LNCAP (cell line): ENCODE data around the gene DUSP22.

Source experiments
- TF ChIP-seq, protein P1 (sequence below): fragments of 450-650 bp; IDR thresholded peaks from 2 replicates; pipeline ENCODE4 v1.5.1; 2017; ENCODE audit warnings: mild to moderate bottlenecking

DUSP22 gene

DNA sequence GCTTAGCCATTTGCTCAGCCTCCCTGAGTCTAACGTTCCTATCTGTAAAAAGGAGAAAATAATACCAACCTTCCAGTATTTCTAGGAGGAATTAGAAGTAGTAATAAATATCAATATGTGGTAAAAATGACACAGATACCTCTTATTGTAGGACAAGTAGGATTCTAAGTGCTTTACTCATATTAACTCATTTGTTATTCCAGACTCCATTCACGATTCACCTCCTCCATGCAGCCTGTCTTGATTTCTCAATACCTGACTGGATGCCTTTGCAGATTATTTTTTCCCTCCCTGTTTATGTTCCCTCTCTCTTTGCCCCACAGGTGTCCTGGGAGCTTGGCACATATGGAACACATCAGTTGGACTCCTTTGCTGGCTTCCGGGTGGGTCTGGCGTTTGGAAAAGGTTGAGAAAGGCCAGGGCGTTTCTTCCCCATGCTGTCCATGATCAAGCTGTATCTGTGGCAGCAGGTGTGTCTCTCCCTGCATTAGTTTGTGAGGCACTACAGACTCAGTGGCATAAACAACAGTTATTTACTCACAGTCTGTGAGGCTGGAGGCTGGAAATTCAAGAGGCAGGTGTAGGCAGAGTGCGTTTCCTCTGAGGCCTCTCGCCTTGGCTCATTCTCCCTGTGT lies 10.7 kb upstream of the DUSP22 start:
- TF ChIP-seq, protein P1, sequence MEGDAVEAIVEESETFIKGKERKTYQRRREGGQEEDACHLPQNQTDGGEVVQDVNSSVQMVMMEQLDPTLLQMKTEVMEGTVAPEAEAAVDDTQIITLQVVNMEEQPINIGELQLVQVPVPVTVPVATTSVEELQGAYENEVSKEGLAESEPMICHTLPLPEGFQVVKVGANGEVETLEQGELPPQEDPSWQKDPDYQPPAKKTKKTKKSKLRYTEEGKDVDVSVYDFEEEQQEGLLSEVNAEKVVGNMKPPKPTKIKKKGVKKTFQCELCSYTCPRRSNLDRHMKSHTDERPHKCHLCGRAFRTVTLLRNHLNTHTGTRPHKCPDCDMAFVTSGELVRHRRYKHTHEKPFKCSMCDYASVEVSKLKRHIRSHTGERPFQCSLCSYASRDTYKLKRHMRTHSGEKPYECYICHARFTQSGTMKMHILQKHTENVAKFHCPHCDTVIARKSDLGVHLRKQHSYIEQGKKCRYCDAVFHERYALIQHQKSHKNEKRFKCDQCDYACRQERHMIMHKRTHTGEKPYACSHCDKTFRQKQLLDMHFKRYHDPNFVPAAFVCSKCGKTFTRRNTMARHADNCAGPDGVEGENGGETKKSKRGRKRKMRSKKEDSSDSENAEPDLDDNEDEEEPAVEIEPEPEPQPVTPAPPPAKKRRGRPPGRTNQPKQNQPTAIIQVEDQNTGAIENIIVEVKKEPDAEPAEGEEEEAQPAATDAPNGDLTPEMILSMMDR: no peak

DNA sequence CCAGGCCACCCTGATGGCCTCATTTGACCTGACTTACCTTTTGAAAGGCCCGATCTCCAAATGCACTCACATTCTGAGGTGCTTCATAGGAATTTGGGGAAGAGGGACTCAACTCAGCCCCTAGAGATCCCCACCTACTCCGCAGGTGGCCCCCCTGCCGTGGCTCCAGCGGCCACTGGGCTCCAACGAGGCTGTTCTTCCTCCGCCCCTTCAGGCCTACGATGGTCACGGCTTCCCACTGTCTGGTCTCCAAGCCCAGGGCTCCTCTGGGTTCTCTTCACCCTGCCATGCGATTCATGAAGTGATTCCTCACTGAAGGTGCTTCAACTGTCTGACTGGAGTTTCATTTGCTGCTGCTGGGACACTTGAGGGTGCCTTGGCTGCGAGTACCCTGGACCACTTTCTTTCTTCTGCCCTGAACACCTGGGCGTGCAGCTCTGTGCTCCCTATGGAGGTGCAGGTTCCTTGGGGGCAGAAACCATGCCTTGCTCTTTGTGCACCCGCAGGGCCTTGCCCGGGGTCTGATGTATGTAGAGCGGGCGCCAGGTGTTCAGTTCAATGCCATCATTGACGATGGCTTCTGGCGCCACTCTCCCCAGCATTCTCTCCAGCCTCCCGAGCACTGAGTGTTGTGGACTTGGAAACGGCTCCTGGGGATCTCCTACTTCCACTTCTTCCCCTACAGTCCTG lies 10.0 kb upstream of the DUSP22 start:
- TF ChIP-seq, protein P1: no peak

DNA sequence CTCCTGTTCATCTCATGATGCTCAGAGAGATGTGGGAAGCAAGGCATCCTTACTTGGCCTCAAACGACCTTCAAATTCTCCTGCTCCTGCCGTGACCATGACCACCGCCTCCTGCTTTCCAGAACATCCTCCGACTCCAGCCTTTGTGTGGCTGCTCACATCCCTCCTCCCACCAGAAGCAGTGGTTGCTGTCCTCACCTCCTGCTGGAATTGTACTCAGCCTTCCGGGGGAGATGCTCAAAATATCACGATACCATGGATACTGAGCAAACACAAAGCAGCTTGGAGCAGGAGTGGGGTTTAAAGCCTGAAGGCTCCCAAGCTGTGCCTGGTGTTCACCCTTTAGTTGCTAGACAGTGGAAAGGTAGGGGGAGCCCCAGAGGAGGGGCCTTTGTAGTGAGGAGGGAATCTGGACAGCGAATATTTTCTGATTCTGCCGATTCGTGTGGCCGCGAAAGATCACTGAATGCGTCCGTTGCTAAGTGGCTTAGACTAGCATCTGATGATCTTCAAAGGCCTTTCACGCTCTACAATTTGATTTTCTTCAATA lies 9.3 kb upstream of the DUSP22 start:
- TF ChIP-seq, protein P1: no peak

DNA sequence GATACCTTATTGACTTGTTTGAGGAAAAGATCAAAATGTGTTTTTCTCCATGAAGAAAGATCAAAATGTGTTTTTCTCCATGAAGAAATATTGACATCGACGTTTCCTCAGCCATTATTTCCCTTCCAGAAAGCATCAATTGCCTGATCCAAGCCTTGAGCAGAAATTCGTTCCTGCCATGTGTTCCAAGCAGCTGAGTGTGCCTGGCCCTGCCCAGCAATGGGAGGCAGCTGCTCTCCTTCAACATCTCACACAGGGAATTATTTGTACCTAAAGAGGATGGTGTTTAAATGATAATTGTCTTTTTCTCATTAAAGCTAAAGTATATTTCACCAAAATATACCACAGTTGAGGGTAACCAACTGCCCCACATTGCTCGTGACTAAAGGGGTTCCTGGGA lies 7.8 kb upstream of the DUSP22 start:
- TF ChIP-seq, protein P1: no peak

DNA sequence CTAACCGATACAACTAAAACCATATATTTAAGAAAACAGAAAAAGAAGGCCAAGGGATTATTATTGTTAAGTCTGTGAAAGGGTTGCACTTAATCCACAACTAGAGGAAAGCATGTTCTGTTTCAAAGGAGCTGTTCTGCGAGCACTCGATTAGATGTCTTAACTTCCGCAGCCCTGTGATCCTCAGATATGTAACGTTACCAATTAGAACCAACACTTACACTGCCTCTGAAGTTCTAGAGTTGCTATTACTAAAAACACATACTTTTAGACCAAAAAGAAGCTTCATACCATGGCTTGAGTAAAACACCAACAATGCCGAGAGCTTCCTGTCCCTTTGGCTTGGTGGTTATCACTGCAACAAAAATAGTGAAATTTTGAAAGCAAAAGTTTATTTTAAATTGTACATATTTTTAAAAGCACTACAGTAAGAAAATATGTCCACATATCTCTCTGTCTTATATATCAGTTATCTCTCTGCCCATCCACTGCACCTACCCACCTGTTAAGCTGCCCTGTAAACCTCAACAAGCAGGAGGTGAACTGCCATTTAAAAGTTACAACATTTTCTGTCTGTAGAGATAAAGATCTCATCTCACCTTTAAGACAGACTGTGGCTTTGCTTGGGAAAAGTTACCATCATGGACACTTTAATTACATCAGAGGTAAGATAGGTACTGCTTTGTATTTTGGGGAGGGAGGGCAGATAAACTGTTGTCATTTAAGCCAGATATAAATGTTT lies 7.1 kb upstream of the DUSP22 start:
- TF ChIP-seq, protein P1: no peak

DNA sequence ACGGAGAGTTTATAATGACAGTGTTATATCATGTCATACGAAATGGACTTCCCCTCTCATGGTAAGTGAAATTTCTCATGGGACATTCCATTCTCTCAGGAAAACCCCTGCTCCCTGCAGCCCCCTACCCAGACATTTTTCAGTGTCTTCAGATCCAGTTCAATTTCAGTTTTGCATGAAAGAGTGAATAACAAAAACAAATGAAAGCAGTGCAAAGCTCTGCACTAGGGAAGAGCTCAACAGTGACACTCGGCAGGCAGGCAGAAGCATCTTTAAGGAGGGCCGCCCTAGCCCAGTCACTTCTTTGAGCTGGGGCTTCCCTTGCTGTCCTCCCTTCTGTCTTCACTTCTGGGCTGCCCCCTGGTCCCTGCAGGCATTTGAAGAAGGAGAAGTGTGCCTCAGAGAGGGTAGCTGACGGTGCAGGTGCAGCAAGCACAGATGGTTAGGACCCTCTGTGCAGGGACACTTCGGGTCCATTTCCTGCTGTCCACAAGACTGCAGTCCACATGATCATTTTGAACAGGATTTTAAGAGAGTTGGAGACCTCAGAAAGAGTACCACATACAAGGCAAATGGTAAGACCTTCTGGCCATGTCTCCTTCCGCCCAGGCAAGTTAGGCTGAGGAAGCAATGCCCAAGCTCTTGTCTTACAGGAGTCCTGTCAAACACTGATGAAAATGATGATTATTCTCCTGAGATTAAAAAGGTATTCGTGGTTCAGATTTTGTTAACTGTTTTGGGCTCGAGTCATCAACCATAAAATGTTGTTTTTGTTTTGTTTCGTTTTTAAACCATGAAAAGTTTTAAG lies 5.4 kb upstream of the DUSP22 start:
- TF ChIP-seq, protein P1: no peak

DNA sequence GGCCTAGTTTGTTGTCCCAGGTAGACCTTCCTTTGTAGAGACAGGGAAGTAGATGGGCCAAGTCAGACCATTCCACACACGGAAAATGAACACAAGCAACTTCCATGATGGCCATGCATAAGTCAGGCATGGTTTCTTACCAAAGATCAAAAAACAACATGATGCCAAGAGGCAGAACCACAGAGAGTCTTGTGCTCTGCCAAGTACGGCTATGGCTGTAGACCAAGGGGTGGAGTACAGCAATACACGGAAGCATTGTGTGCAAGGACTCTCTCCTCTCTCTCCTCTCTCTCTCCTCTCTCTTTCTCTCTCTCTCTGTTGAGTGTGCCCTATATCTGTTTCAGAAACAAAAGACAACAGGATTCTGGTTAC lies 4.8 kb upstream of the DUSP22 start:
- TF ChIP-seq, protein P1: no peak
